IgD-negative memory B cell (primary cell): Measurements from ENCODE around the gene ODAM. TPM values are rescaled to one million over a fixed set of nuclear protein-coding genes. Genes with fewer than 3 reads are reported as not detected.

Source experiments
- H3K27ac Mint-ChIP-seq, 3 donors: one replicate each; pipeline ENCODE4 v1.8.0; 2020 to 2022; ENCODE audit warnings: mild to moderate bottlenecking in 3 of 3, mixed read lengths in 3 of 3, moderate library complexity in 1 of 3
- H3K27me3 Mint-ChIP-seq: one replicate; pipeline ENCODE4 v1.8.0; 2021; ENCODE audit warnings: mixed read lengths
- H3K36me3 Mint-ChIP-seq: one replicate; pipeline ENCODE4 v1.8.0; 2020; ENCODE audit warnings: mild to moderate bottlenecking, mixed read lengths
- H3K4me1 Mint-ChIP-seq, 3 donors: one replicate each; pipeline ENCODE4 v1.8.0; 2020 to 2022; ENCODE audit warnings: mixed read lengths in 3 of 3, mild to moderate bottlenecking in 1 of 3
- H3K4me3 Mint-ChIP-seq, 4 donors: one replicate each; pipeline ENCODE4 v1.8.0; 2020 to 2022; ENCODE audit warnings: mild to moderate bottlenecking in 4 of 4, mixed read lengths in 4 of 4, moderate library complexity in 3 of 4
- H3K9me3 Mint-ChIP-seq, 3 donors: one replicate each; pipeline ENCODE4 v1.8.0; 2020 to 2021; ENCODE audit warnings: mixed read lengths in 3 of 3, mild to moderate bottlenecking in 1 of 3
- polyA plus RNA-seq: library from polyadenylated mRNA; unstranded; fragments of 300-500 nt; fragmentation: Illumina TruSeq; gene quantifications from one replicate; pipeline ENCODE4 v1.2.3, GENCODE V29; 2021

ODAM gene, protein sequence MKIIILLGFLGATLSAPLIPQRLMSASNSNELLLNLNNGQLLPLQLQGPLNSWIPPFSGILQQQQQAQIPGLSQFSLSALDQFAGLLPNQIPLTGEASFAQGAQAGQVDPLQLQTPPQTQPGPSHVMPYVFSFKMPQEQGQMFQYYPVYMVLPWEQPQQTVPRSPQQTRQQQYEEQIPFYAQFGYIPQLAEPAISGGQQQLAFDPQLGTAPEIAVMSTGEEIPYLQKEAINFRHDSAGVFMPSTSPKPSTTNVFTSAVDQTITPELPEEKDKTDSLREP
- polyA plus RNA-seq = not detected

- no peaks in the 10 kb centered on the region for H3K27me3 Mint-ChIP-seq
- no peaks in the 10 kb centered on the region for H3K4me1 Mint-ChIP-seq
- no peaks in the 10 kb centered on the region for H3K36me3 Mint-ChIP-seq
Measured at GRCh38 chr4:70195425-70195824, at the start of gene ODAM. Gene ODAM (plus strand): TSS chr4:70195725. CDS start chr4:70196544, 819 bp downstream.

GRCh38 chr4:70151271-70151670, 44.3 kb upstream of the ODAM start:
- Mint-ChIP-seq H3K4me1 (no peaks in the 10 kb centered on the region), H3K4me3 (no peak overlapping the region), H3K27ac (no peak overlapping the region), H3K9me3 (peaks cover 0 to 3% (median 0%) of the 10 kb centered on the region in 3 donors), H3K27me3 (no peaks in the 10 kb centered on the region), H3K36me3 (no peaks in the 10 kb centered on the region)

More at GRCh38 chr4:70195425-70195824, at the start of gene ODAM:
- Mint-ChIP-seq H3K4me3 (no peak within 1 kb of the TSS), H3K9me3 (peaks cover 0 to 4% (median 0%) of the 10 kb centered on the region in 3 donors), H3K27ac (no peak within 1 kb of the TSS)

DNA sequence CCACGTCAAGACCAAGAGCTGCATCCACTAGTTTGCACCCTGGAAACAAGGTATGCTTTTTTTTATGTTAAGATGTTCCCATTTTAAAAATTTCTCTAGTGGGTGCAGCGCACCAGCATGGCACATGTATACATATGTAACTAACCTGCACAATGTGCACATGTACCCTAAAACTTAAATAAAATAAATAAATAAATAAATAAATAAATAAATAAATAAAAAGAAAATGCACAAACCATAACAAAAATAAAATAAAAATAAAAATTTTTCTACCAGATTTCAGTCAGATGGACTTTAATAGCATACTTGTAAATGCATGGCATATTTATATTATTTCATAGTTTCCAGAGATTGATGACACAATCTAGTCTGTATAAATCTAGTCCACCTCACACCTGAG, 43.4 kb upstream of the ODAM start:
- Mint-ChIP-seq H3K36me3 (no peaks in the 10 kb centered on the region), H3K27ac (no peak overlapping the region), H3K4me1 (no peaks in the 10 kb centered on the region), H3K27me3 (no peaks in the 10 kb centered on the region), H3K4me3 (no peak overlapping the region), H3K9me3 (peaks cover 0 to 3% (median 0%) of the 10 kb centered on the region in 3 donors)

- H3K9me3 Mint-ChIP-seq = no peaks in the 10 kb centered on the region
- no peaks in the 10 kb centered on the region for H3K27me3 Mint-ChIP-seq
- H3K27ac Mint-ChIP-seq = no peak within 1 kb of the TSS
- H3K36me3 Mint-ChIP-seq = no peaks in the 10 kb centered on the region
- H3K4me3 Mint-ChIP-seq = no peak within 1 kb of the TSS
- H3K4me1 Mint-ChIP-seq = no peaks in the 10 kb centered on the region
Measured at GRCh38 chr4:70153937-70154336, 41.6 kb upstream of the ODAM start, which contains the start of gene PRR27. Gene PRR27 (plus strand): TSS chr4:70154237. CDS start chr4:70154376, 139 bp downstream.

DNA sequence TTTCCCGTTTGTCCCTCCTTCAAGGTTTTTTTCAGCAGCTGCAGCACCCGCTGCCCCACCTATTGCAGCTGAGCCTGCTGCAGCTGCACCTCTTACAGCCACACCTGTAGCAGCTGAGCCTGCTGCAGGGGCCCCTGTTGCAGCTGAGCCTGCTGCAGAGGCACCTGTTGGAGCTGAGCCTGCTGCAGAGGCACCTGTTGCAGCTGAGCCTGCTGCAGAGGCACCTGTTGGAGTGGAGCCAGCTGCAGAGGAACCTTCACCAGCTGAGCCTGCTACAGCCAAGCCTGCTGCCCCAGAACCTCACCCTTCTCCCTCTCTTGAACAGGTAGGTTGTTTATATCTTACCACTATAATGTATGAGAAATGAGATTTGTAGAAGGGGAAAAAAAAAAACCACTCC, 36.9 kb upstream of the ODAM start:
- H3K9me3 Mint-ChIP-seq = no peaks in the 10 kb centered on the region
- no peaks in the 10 kb centered on the region for H3K36me3 Mint-ChIP-seq
- no peaks in the 10 kb centered on the region for H3K27me3 Mint-ChIP-seq
- H3K4me3 Mint-ChIP-seq = no peak overlapping the region
- H3K4me1 Mint-ChIP-seq = no peaks in the 10 kb centered on the region
- no peak overlapping the region for H3K27ac Mint-ChIP-seq

- Mint-ChIP-seq H3K4me3 (no peak overlapping the region), H3K9me3 (no peaks in the 10 kb centered on the region), H3K27ac (no peak overlapping the region), H3K27me3 (no peaks in the 10 kb centered on the region), H3K4me1 (no peaks in the 10 kb centered on the region), H3K36me3 (no peaks in the 10 kb centered on the region)
Measured at GRCh38 chr4:70177090-70177489, 18.4 kb upstream of the ODAM start.

GRCh38 chr4:70178075-70178660, 17.4 kb upstream of the ODAM start:
- no peaks in the 10 kb centered on the region for H3K9me3 Mint-ChIP-seq
- no peaks in the 10 kb centered on the region for H3K36me3 Mint-ChIP-seq
- no peak overlapping the region for H3K27ac Mint-ChIP-seq
- H3K4me1 Mint-ChIP-seq = no peaks in the 10 kb centered on the region
- no peaks in the 10 kb centered on the region for H3K27me3 Mint-ChIP-seq
- no peak overlapping the region for H3K4me3 Mint-ChIP-seq

DNA sequence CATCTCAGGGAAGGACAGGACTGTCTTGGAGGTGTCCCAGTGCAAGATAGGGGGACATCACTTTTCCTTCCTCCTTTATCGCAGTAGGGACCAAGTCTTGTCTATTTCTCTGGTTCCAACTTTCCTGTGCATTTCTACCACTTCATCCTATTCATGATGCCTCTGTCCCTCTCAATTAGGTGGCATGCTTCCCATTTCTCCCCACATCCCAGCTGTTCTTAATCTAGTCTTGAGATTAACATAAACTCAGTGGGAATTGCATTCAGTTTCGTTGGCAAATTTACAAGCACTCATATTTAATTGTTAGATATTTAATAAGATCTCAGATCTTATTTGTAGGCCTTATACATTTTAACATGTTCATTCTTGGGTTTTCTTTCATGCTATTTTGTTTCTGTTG, 15.7 kb upstream of the ODAM start:
- H3K36me3 Mint-ChIP-seq = no peaks in the 10 kb centered on the region
- H3K27me3 Mint-ChIP-seq = no peaks in the 10 kb centered on the region

DNA sequence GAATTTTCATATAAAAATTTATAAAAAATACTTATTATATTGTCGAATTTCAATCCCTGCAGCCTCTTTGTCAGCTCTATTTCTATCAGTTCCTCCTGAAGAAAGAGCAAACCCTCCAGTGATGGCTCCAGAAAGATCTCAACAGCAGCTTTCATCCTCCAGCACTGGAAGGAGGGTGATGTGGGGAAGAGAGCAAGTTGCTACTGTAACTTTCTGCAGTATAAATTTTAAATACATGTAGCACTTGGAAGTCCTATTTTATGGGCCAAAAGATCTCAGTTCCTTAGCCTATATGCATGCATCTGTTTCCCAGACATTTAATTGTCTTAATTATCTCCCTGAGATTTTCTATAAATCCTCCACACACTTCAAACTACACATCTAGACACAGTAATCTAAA, 13.7 kb upstream of the ODAM start:
- Mint-ChIP-seq H3K27ac (no peak overlapping the region), H3K9me3 (no peaks in the 10 kb centered on the region)

More for the DNA sequence above, 15.7 kb upstream of the ODAM start:
- no peak overlapping the region for H3K4me3 Mint-ChIP-seq
- H3K9me3 Mint-ChIP-seq = no peaks in the 10 kb centered on the region
- H3K4me1 Mint-ChIP-seq = no peaks in the 10 kb centered on the region
- H3K27ac Mint-ChIP-seq = no peak overlapping the region

GRCh38 chr4:70182517-70183167, 12.9 kb upstream of the ODAM start:
- no peaks in the 10 kb centered on the region for H3K9me3 Mint-ChIP-seq
- H3K27ac Mint-ChIP-seq = no peak overlapping the region
- H3K4me3 Mint-ChIP-seq = no peak overlapping the region
- H3K36me3 Mint-ChIP-seq = no peaks in the 10 kb centered on the region
- no peaks in the 10 kb centered on the region for H3K27me3 Mint-ChIP-seq
- no peaks in the 10 kb centered on the region for H3K4me1 Mint-ChIP-seq

More for the DNA sequence above, 13.7 kb upstream of the ODAM start:
- no peak overlapping the region for H3K4me3 Mint-ChIP-seq
- no peaks in the 10 kb centered on the region for H3K4me1 Mint-ChIP-seq
- H3K27me3 Mint-ChIP-seq = no peaks in the 10 kb centered on the region
- H3K36me3 Mint-ChIP-seq = no peaks in the 10 kb centered on the region

DNA sequence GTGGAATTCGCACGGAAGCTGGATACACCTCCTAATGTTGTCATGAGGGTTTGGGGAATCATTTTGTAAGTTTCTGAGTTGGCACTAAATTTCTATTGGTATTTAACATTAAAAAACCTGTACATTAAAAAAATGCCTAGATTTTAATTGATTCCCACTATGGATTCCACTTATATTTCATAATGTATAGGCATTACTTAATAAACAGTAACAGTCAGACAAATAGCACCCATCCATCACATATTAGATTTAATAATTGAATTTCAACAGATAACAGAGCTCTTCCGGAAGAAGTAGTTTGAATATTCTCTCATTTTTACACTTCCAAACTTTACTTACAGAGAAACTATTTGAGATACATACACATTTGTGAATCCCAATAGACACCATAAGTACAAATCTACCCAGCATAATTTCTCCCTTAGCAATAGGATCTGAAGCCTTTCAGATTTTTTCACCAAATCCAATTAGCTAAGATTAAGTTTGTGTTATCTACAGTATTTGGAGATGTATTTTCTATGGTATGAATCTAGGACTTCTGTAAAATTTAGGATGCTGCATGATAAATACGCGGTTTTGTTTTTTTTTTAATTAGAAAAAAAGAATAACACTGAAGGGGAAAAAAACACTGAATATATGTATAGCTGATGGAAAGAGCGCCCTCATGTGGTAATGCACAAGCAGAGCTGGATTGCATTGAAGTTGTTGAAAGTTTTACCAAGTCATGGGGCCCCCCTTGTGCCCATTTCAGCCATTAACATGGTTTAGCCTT, 12.2 kb upstream of the ODAM start:
- Mint-ChIP-seq H3K9me3 (no peaks in the 10 kb centered on the region), H3K4me1 (no peaks in the 10 kb centered on the region), H3K36me3 (no peaks in the 10 kb centered on the region), H3K27me3 (no peaks in the 10 kb centered on the region), H3K27ac (no peak overlapping the region), H3K4me3 (no peak overlapping the region)

GRCh38 chr4:70183940-70184246, 11.6 kb upstream of the ODAM start:
- H3K36me3 Mint-ChIP-seq = no peaks in the 10 kb centered on the region
- no peak overlapping the region for H3K4me3 Mint-ChIP-seq
- no peaks in the 10 kb centered on the region for H3K9me3 Mint-ChIP-seq
- H3K27ac Mint-ChIP-seq = no peak overlapping the region
- H3K4me1 Mint-ChIP-seq = no peaks in the 10 kb centered on the region
- no peaks in the 10 kb centered on the region for H3K27me3 Mint-ChIP-seq

GRCh38 chr4:70187216-70187615, 8.3 kb upstream of the ODAM start:
- Mint-ChIP-seq H3K4me1 (no peaks in the 10 kb centered on the region), H3K27ac (no peak overlapping the region), H3K4me3 (no peak overlapping the region), H3K27me3 (no peaks in the 10 kb centered on the region), H3K9me3 (peaks cover 0 to 4% (median 0%) of the 10 kb centered on the region in 3 donors), H3K36me3 (no peaks in the 10 kb centered on the region)

DNA sequence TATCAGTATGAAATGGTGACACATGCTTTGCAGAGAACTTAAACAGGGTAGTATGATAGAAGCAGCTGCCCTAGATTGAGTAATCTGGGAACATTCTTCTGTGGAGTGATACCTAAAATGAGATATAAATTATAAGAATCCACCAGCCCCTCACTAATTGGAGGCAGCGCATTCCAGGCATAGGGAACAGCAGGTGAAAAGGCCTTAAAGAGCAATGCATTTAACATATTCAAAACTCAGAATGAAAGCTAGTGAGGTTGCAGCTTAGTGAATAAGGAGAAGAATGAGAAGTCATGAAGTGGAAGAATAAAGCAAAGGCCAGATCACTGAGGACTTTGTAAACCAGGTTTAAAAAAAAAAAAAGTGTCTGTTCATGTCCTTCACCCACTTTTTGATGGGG, 4.9 kb upstream of the ODAM start:
- no peaks in the 10 kb centered on the region for H3K36me3 Mint-ChIP-seq
- H3K27me3 Mint-ChIP-seq = no peaks in the 10 kb centered on the region
- H3K27ac Mint-ChIP-seq = no peak overlapping the region
- peaks cover 0 to 4% (median 0%) of the 10 kb centered on the region in 3 donors for H3K9me3 Mint-ChIP-seq
- H3K4me1 Mint-ChIP-seq = no peaks in the 10 kb centered on the region
- H3K4me3 Mint-ChIP-seq = no peak overlapping the region

DNA sequence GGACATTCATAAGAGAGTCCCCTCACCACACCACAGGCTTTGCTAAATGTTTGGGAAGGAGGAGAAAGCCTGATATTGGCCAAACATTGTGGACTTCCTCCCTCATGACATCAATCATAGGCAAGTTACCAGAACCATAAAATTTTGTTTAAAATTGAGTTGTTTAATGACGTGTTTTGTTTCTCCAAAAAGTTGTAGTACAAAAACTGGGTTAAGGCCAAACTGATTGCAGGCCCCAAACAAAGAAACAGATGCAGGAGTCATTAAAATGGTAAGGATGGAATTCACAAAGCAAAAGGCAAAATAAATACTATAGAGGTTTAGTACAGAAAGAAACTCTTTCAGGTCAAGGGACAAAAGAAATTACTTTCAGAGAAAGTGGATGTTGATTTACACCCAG, 3.9 kb upstream of the ODAM start:
- Mint-ChIP-seq H3K4me1 (no peaks in the 10 kb centered on the region), H3K9me3 (peaks cover 0 to 4% (median 0%) of the 10 kb centered on the region in 3 donors), H3K4me3 (no peak overlapping the region), H3K27ac (no peak overlapping the region), H3K27me3 (no peaks in the 10 kb centered on the region), H3K36me3 (no peaks in the 10 kb centered on the region)
